CD4-positive, alpha-beta memory T cell (primary cell): ENCODE results near the gene ALDH1A1. TPM values are rescaled to one million over a fixed set of nuclear protein-coding genes. Genes with fewer than 3 reads are reported as not detected.

ENCODE experiments used
- CTCF ChIA-PET: fragments of 350-600 bp; sonication (Branson Sonifier 250); formaldehyde crosslinking; loops from one replicate; lab custom pipeline; 2021; ENCODE audit warnings: inconsistent platforms; ENCODE audit not compliant: partially characterized antibody; lab: Charles Lee
- POLR2A ChIA-PET: fragments of 350-600 bp; sonication (Branson Sonifier 250); formaldehyde crosslinking; loops from one replicate; lab custom pipeline; 2021; ENCODE audit not compliant: partially characterized antibody; lab: Charles Lee
- DNase-seq, 5 donors: peaks; one replicate each; pipeline versions ENCODE4 v3.0.0 to v3.0.0-alpha.2; 2020 to 2022; ENCODE audit warnings: mixed read lengths in 1 of 5
- H3K27ac ChIP-seq: one replicate; pipeline ENCODE4 v1.7.0; 2013; ENCODE audit warnings: low read depth, low read length
- H3K27me3 ChIP-seq: 2 replicates; pipeline ENCODE4 v1.7.0; 2013; ENCODE audit warnings: mild to moderate bottlenecking, low read length, moderate library complexity; ENCODE audit not compliant: insufficient read depth
- H3K36me3 ChIP-seq: 2 replicates; pipeline ENCODE4 v1.7.0; 2013; ENCODE audit warnings: mild to moderate bottlenecking, low read length, moderate library complexity; ENCODE audit not compliant: insufficient read depth
- H3K4me1 ChIP-seq: 2 replicates; pipeline ENCODE4 v1.7.0; 2013; ENCODE audit warnings: mild to moderate bottlenecking, low read length, moderate library complexity; ENCODE audit not compliant: insufficient read depth
- H3K4me3 ChIP-seq, 2 donors: one replicate each; pipeline ENCODE4 v1.7.0; 2013; ENCODE audit warnings: low read length in 2 of 2, mild to moderate bottlenecking in 1 of 2
- H3K9me3 ChIP-seq, 2 donors: one replicate each; pipeline ENCODE4 v1.7.0; 2013; ENCODE audit warnings: low read length in 2 of 2, control low read depth in 1 of 2; ENCODE audit not compliant: control insufficient read depth in 1 of 2
- H3K27ac Mint-ChIP-seq, 7 donors: one replicate each; pipeline ENCODE4 v1.8.0; 2020 to 2021; ENCODE audit warnings: mixed read lengths in 7 of 7, mild to moderate bottlenecking in 6 of 7, inconsistent platforms in 3 of 7, moderate library complexity in 3 of 7
- H3K27me3 Mint-ChIP-seq, 2 donors: one replicate each; pipeline ENCODE4 v1.8.0; 2020 to 2021; ENCODE audit warnings: mixed read lengths in 2 of 2
- H3K36me3 Mint-ChIP-seq, 2 donors: one replicate each; pipeline ENCODE4 v1.8.0; 2020 to 2021; ENCODE audit warnings: mixed read lengths in 2 of 2, inconsistent platforms in 1 of 2, mild to moderate bottlenecking in 1 of 2
- H3K4me1 Mint-ChIP-seq, 4 donors: one replicate each; pipeline ENCODE4 v1.8.0; 2020 to 2021; ENCODE audit warnings: mixed read lengths in 4 of 4, mild to moderate bottlenecking in 1 of 4
- H3K4me3 Mint-ChIP-seq, 8 donors: one replicate each; pipeline ENCODE4 v1.8.0; 2020 to 2021; ENCODE audit warnings: mixed read lengths in 8 of 8, mild to moderate bottlenecking in 7 of 8, moderate library complexity in 6 of 8, inconsistent platforms in 3 of 8
- H3K9me3 Mint-ChIP-seq, 8 donors: one replicate each; pipeline ENCODE4 v1.8.0; 2020 to 2021; ENCODE audit warnings: mixed read lengths in 8 of 8, mild to moderate bottlenecking in 5 of 8, inconsistent platforms in 3 of 8, moderate library complexity in 1 of 8
- intact Hi-C: fragments of 100-400 bp; cut with micrococcal nuclease; formaldehyde crosslinking; loops from one replicate; pipeline ENCODE4 v1.15.1; 2023
- polyA plus RNA-seq, 2 donors: library from polyadenylated mRNA; unstranded; fragments of 300-500 nt; fragmentation: Illumina TruSeq; gene quantifications; one replicate each; pipeline ENCODE4 v1.2.3, GENCODE V29; 2021
- total RNA-seq, 2 experiments: library from RNA; stranded (reverse); gene quantifications; one replicate each; pipeline ENCODE4 v1.2.3, GENCODE V29; 2021

ALDH1A1 gene
- total and polyA plus RNA-seq, 4 experiments from 2014 or later: 0.44 to 1.2 TPM; not detected in 2

DNA sequence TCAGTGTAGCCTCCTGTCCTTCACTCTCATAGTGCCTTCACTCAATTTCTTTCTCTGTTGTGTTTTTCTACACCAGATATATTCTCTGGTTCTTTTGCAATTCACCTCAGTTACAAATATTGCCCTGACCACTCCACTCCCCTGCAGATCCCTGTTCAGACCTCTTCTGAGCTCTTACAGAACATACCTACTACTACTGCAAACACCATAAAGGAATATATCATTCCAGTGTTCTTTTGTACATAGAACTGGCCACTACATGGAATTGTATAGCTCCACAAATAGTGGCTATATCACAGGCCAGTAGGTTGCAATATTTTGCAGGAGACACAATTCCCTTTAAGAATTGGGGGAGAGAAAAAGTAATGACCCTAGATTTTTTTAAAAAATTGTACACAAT lies 21.0 kb downstream of the ALDH1A1 start:
- Mint-ChIP-seq H3K4me1 (no peaks in the 10 kb centered on the region), H3K27me3 (no peaks in the 10 kb centered on the region), H3K4me3 (no peak overlapping the region), H3K36me3 (no peaks in the 10 kb centered on the region), H3K27ac (no peak overlapping the region), H3K9me3 (peaks cover 0 to 2% (median 0%) of the 10 kb centered on the region in 8 donors)
- no peaks in the 10 kb centered on the region for H3K4me1 ChIP-seq
- H3K27me3 ChIP-seq: no peaks in the 10 kb centered on the region
- ChIA-PET CTCF (interaction anchor here (1.2 to 1.3 kb wide), 2 partner anchors 11 to 14 kb away, joined by 3 read pairs; no protein-coding TSS in a partner anchor), POLR2A (no interaction called here)
- H3K4me3 ChIP-seq: no peak overlapping the region
- intact Hi-C loops: no loop called here
- no peaks in the 10 kb centered on the region for H3K9me3 ChIP-seq
- H3K27ac ChIP-seq: no peak overlapping the region
- no peak for DNase-seq
- no peaks in the 10 kb centered on the region for H3K36me3 ChIP-seq

DNA sequence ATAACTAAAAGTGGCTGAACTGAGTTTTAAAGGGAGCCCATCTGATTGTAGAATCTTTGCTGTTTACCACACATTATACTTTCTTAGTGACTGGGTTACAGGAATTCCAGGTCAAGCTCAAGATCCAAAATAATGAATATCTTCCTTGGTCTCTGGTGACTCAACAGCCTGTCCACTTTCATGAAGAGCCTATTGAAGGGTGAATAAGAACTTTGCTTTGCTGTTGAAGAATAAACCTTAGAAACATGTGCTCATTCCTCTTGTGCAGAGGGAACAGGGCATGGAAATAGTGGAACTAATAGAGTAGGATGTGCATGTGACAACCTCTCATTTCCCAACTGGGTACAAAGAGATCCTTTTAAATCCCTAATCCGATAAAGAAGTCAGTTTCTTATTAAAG lies 21.4 kb downstream of the ALDH1A1 start:
- POLR2A ChIA-PET: no interaction called here
- H3K36me3 ChIP-seq: no peaks in the 10 kb centered on the region
- Mint-ChIP-seq H3K4me3 (no peak overlapping the region), H3K9me3 (peaks cover 0 to 2% (median 0%) of the 10 kb centered on the region in 8 donors), H3K27me3 (no peaks in the 10 kb centered on the region), H3K27ac (no peak overlapping the region), H3K4me1 (no peaks in the 10 kb centered on the region), H3K36me3 (no peaks in the 10 kb centered on the region)
- no peaks in the 10 kb centered on the region for H3K9me3 ChIP-seq
- no peaks in the 10 kb centered on the region for H3K27me3 ChIP-seq
- H3K4me1 ChIP-seq: no peaks in the 10 kb centered on the region
- intact Hi-C loops: no loop called here
- CTCF ChIA-PET: interaction anchor here (1.2 to 1.3 kb wide), 2 partner anchors 11 to 13 kb away, joined by 3 read pairs; no protein-coding TSS in a partner anchor
- H3K4me3 ChIP-seq: no peak overlapping the region
- H3K27ac ChIP-seq: no peak overlapping the region
- DNase-seq: no peak

DNA sequence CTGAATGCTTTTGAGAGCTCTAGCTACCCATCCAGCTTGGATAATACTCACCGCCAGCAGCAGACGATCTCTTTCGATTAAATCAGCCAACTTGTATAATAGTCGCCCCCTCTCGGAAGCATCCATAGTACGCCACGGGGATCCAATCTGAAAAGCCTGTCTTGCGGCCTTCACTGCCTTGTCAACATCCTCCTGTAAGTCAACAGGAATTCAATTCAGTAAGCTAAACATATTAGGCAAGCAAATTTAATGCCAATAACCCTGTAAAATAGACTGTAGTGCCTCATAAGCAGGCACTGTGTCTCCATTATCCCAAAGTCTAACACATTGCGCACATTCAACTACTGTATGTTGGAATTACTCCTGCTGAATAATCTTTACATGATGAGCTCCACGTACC lies 22.0 kb downstream of the ALDH1A1 start:
- peaks cover 0 to 2% (median 0%) of the 10 kb centered on the region in 8 donors for H3K9me3 Mint-ChIP-seq
- Histone ChIP-seq H3K9me3 (no peaks in the 10 kb centered on the region), H3K27me3 (no peaks in the 10 kb centered on the region), H3K27ac (no peak overlapping the region), H3K36me3 (no peaks in the 10 kb centered on the region), H3K4me1 (no peaks in the 10 kb centered on the region), H3K4me3 (no peak overlapping the region)
- no peaks in the 10 kb centered on the region for H3K36me3 Mint-ChIP-seq
- no peak overlapping the region for H3K27ac Mint-ChIP-seq
- no peaks in the 10 kb centered on the region for H3K4me1 Mint-ChIP-seq
- no peak for DNase-seq
- CTCF ChIA-PET: no interaction called here
- intact Hi-C loops: no loop called here
- H3K27me3 Mint-ChIP-seq: no peaks in the 10 kb centered on the region
- no peak overlapping the region for H3K4me3 Mint-ChIP-seq
- POLR2A ChIA-PET: no interaction called here

DNA sequence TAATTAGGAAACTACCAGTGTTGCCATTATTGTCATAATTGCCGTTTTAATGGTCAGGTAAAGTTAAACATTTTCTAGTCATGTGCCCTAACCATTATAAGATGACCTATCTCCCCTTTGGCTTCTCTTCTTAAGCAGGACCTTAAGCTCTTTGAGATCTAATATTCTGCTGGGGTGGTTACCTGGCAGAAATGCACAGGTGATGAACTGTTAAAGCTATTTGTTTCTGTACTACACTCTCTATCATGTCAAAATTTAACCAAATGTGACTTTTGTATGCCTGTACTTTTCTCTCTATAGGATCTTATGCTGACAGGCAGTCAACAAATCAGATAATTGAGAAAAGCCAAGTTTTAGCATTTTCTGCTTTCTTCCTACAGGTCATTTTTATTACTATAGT lies 23.3 kb downstream of the ALDH1A1 start:
- Mint-ChIP-seq H3K4me3 (no peak overlapping the region), H3K4me1 (no peaks in the 10 kb centered on the region), H3K27ac (no peak overlapping the region), H3K27me3 (no peaks in the 10 kb centered on the region), H3K9me3 (peaks cover 0 to 2% (median 0%) of the 10 kb centered on the region in 8 donors), H3K36me3 (no peaks in the 10 kb centered on the region)
- H3K36me3 ChIP-seq: no peaks in the 10 kb centered on the region
- no peaks in the 10 kb centered on the region for H3K27me3 ChIP-seq
- DNase-seq: no peak
- no peaks in the 10 kb centered on the region for H3K4me1 ChIP-seq
- POLR2A ChIA-PET: no interaction called here
- CTCF ChIA-PET: interaction anchor here (0.6 kb wide), 1 partner anchor 10 kb away, joined by 3 read pairs; no protein-coding TSS in a partner anchor
- H3K9me3 ChIP-seq: no peaks in the 10 kb centered on the region
- intact Hi-C loops: no loop called here
- no peak overlapping the region for H3K27ac ChIP-seq
- H3K4me3 ChIP-seq: no peak overlapping the region

DNA sequence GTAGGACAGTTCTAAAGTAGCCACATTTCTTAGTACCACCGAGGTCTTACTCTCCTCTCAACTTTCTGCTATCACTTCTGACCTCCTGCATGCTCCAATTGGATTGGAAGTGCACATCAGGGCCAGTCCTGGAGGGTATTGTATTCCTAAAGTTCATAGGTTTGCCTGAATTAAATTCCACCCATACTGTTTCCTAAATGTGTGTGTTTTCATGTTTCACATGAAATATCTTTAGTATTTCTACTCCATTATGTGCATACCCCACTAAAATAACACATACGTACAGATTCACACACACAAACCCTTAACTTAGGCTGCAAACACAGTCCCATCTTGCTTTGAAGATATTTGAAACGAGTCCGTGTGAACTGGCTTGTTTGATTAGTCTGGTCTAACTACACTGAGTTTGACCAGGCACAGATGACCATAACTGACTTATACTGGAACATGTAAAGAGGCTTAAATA lies 24.8 kb downstream of the ALDH1A1 start:
- Histone ChIP-seq H3K27ac (no peak overlapping the region), H3K27me3 (no peaks in the 10 kb centered on the region), H3K4me1 (no peaks in the 10 kb centered on the region), H3K9me3 (no peaks in the 10 kb centered on the region), H3K4me3 (no peak overlapping the region), H3K36me3 (no peaks in the 10 kb centered on the region)
- Mint-ChIP-seq H3K9me3 (no peaks in the 10 kb centered on the region), H3K27ac (no peak overlapping the region), H3K4me3 (no peak overlapping the region), H3K27me3 (peaks cover 0 to 3% of the 10 kb centered on the region in 2 donors), H3K4me1 (no peaks in the 10 kb centered on the region), H3K36me3 (no peaks in the 10 kb centered on the region)
- intact Hi-C loops: no loop called here
- DNase-seq: no peak
- ChIA-PET CTCF (no interaction called here), POLR2A (no interaction called here)

DNA sequence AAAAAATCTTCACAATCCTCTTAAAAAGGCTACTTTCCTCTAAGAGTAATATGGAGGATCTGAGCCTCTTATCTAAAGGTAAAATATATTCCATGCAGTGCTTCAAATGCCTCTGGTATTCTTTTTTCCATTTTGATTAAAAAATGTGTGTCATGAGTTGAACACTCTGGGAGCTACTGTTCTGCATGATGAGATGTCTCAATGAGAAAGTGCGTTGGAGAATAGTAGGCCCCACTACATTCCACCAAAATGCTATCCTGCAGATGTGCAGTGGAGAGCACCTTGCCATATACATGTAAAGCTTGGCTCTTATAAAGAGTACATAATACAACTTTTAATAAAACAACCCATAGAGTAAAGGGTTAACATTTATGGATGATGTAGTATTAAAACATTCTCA lies 26.3 kb downstream of the ALDH1A1 start:
- H3K4me1 ChIP-seq: no peaks in the 10 kb centered on the region
- ChIA-PET CTCF (no interaction called here), POLR2A (no interaction called here)
- H3K4me3 ChIP-seq: no peak overlapping the region
- no peak overlapping the region for H3K4me3 Mint-ChIP-seq
- no peaks in the 10 kb centered on the region for H3K36me3 Mint-ChIP-seq
- intact Hi-C loops: no loop called here
- no peaks in the 10 kb centered on the region for H3K9me3 ChIP-seq
- H3K36me3 ChIP-seq: no peaks in the 10 kb centered on the region
- peaks cover 3 to 6% of the 10 kb centered on the region in 2 donors for H3K27me3 Mint-ChIP-seq
- DNase-seq: no peak
- H3K27ac ChIP-seq: no peak overlapping the region
- no peaks in the 10 kb centered on the region for H3K27me3 ChIP-seq
- H3K4me1 Mint-ChIP-seq: no peaks in the 10 kb centered on the region
- no peaks in the 10 kb centered on the region for H3K9me3 Mint-ChIP-seq
- H3K27ac Mint-ChIP-seq: no peak overlapping the region

DNA sequence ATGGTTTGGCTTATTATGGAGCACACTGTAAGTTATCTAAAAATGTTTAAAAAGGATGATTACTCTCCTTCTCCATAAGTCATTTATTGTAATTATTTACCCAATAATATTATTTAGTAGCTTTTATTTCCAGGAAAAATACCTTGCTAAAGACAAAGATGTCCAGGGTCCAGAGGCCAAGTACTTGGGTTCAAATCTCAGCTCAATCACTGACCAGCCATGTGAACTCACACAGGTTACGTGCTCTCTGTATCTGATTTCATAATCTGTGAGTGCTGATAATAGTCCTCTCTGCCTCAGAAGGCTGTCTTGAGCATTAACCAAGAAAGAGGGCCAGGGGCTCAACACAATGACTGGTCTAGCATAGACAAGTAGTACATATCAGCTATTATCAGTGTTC lies 27.0 kb downstream of the ALDH1A1 start:
- Histone ChIP-seq H3K4me3 (no peak overlapping the region), H3K9me3 (no peaks in the 10 kb centered on the region), H3K27ac (no peak overlapping the region), H3K36me3 (no peaks in the 10 kb centered on the region), H3K27me3 (no peaks in the 10 kb centered on the region), H3K4me1 (no peaks in the 10 kb centered on the region)
- H3K9me3 Mint-ChIP-seq: no peaks in the 10 kb centered on the region
- ChIA-PET POLR2A (no interaction called here), CTCF (no interaction called here)
- H3K4me1 Mint-ChIP-seq: no peaks in the 10 kb centered on the region
- H3K36me3 Mint-ChIP-seq: no peaks in the 10 kb centered on the region
- H3K27me3 Mint-ChIP-seq: peaks cover 3 to 7% of the 10 kb centered on the region in 2 donors
- intact Hi-C loops: no loop called here
- H3K4me3 Mint-ChIP-seq: no peak overlapping the region
- DNase-seq: no peak
- no peak overlapping the region for H3K27ac Mint-ChIP-seq
